Karpas-422 (cell line): Measurements from ENCODE around the gene LCE2A. TPM values are rescaled to one million over a fixed set of nuclear protein-coding genes. Genes with fewer than 3 reads are reported as not detected.
"Not testable (repeated sequence)": the region's sequence is repeated elsewhere in the genome, so short reads cannot be mapped to it uniquely, and the experiment has no call there.

ENCODE experiments used
- DNase-seq: peaks from one replicate; pipeline ENCODE4 v3.0.0-alpha.2; 2015
- H2AFZ ChIP-seq: fragments of 200-600 bp; sonication (generic); 2 replicates; pipeline ENCODE4 v1.6.1; 2014; ENCODE audit warnings: antibody characterized with exemption, low read length, mixed read lengths
- H3K27ac ChIP-seq: fragments of 200-600 bp; sonication (generic); 2 replicates; pipeline ENCODE4 v1.5.1; 2014; ENCODE audit warnings: mild to moderate bottlenecking, low read length, moderate library complexity
- H3K27me3 ChIP-seq: fragments of 200-600 bp; sonication (generic); 2 replicates; pipeline ENCODE4 v1.6.1; 2014; ENCODE audit warnings: low read length, mixed read lengths
- H3K36me3 ChIP-seq: fragments of 200-600 bp; sonication (generic); 2 replicates; pipeline ENCODE4 v1.6.1; 2014; ENCODE audit warnings: low read length, mixed read lengths; ENCODE audit not compliant: insufficient read depth
- H3K4me1 ChIP-seq: fragments of 200-600 bp; sonication (generic); 2 replicates; pipeline ENCODE4 v1.6.1; 2014; ENCODE audit warnings: mild to moderate bottlenecking, low read length, mixed read lengths
- H3K4me2 ChIP-seq: fragments of 200-600 bp; sonication (generic); 2 replicates; pipeline ENCODE4 v1.6.1; 2014; ENCODE audit warnings: low read length, low read depth, mild to moderate bottlenecking; ENCODE audit not compliant: poor library complexity, severe bottlenecking
- H3K4me3 ChIP-seq: fragments of 200-600 bp; sonication (generic); 2 replicates; pipeline ENCODE4 v1.5.1; 2014; ENCODE audit warnings: mild to moderate bottlenecking, antibody characterized with exemption, low read length, mixed read lengths
- H3K79me2 ChIP-seq: fragments of 200-600 bp; sonication (generic); 2 replicates; pipeline ENCODE4 v1.6.1; 2014; ENCODE audit warnings: mild to moderate bottlenecking, low read length, mixed read lengths
- H3K9ac ChIP-seq: fragments of 200-600 bp; sonication (generic); 2 replicates; pipeline ENCODE4 v1.6.0; 2014; ENCODE audit warnings: low read length
- H3K9me2 ChIP-seq: fragments of 200-600 bp; sonication (generic), shearing (Covaris generic); replicated peaks from 2 replicates; pipeline ENCODE4 v1.6.0; 2014; ENCODE audit warnings: mild to moderate bottlenecking, low read length, moderate library complexity; ENCODE audit not compliant: insufficient read depth
- H3K9me3 ChIP-seq: fragments of 300-700, 200-600 bp; sonication (generic); 2 replicates; pipeline ENCODE4 v1.6.1; 2014; ENCODE audit warnings: low read length, mixed read lengths
- H4K20me1 ChIP-seq: fragments of 200-600 bp; sonication (generic); 2 replicates; pipeline ENCODE4 v1.6.1; 2014; ENCODE audit warnings: mild to moderate bottlenecking, antibody characterized with exemption, low read length, low read depth; ENCODE audit not compliant: insufficient read depth
- total RNA-seq: library from RNA; depleted of rRNA; stranded (reverse); fragments of >200 nt; shearing (Covaris generic); gene quantifications from 2 replicates; pipeline ENCODE4 v1.2.3, GENCODE V29; 2014; ENCODE audit warnings: low replicate concordance

The LCE2A gene
- total RNA-seq, 1 experiment from 2014 or later = not detected

- Histone ChIP-seq H4K20me1 (no peaks in the 10 kb centered on the region), H3K9me2 (no peaks in the 10 kb centered on the region), H2AFZ (no peak overlapping the region), H3K9ac (no peak overlapping the region), H3K4me2 (no peak overlapping the region), H3K79me2 (no peaks in the 10 kb centered on the region), H3K4me3 (no peak overlapping the region), H3K27me3 (no peaks in the 10 kb centered on the region), H3K9me3 (no peaks in the 10 kb centered on the region), H3K4me1 (no peaks in the 10 kb centered on the region), H3K36me3 (no peaks in the 10 kb centered on the region), H3K27ac (no peak overlapping the region)
- no peak for DNase-seq
These were observed 25.1 kb upstream of the LCE2A start for GRCh38 chr1:152673016-152673415.

GRCh38 chr1:152674983-152675382 lies 23.2 kb upstream of the LCE2A start, which contains the start of gene LCE2C:
LCE2C (plus strand) TSS chr1:152675279; CDS start chr1:152676016, 737 bp downstream.
- not testable (repeated sequence) for H2AFZ ChIP-seq, H3K9me2 ChIP-seq, H3K4me2 ChIP-seq, DNase-seq, H3K27me3 ChIP-seq, H3K4me1 ChIP-seq, H3K27ac ChIP-seq, H4K20me1 ChIP-seq, H3K4me3 ChIP-seq, H3K9ac ChIP-seq, H3K79me2 ChIP-seq, H3K9me3 ChIP-seq, H3K36me3 ChIP-seq

GRCh38 chr1:152679459-152679858 lies 18.7 kb upstream of the LCE2A start:
- H3K9ac ChIP-seq = no peak overlapping the region
- no peaks in the 10 kb centered on the region for H3K79me2 ChIP-seq

GRCh38 chr1:152681616-152682015 lies 16.5 kb upstream of the LCE2A start:
- no peaks in the 10 kb centered on the region for H3K36me3 ChIP-seq

More at GRCh38 chr1:152679459-152679858, 18.7 kb upstream of the LCE2A start:
- no peak overlapping the region for H2AFZ ChIP-seq
- H3K9me2 ChIP-seq = no peaks in the 10 kb centered on the region
- no peaks in the 10 kb centered on the region for H3K36me3 ChIP-seq
- no peak overlapping the region for H3K4me3 ChIP-seq
- H3K27me3 ChIP-seq = no peaks in the 10 kb centered on the region
- no peak overlapping the region for H3K4me2 ChIP-seq
- H3K9me3 ChIP-seq = no peaks in the 10 kb centered on the region
- H4K20me1 ChIP-seq = no peaks in the 10 kb centered on the region
- no peaks in the 10 kb centered on the region for H3K4me1 ChIP-seq
- DNase-seq = no peak
- H3K27ac ChIP-seq = no peak overlapping the region

GRCh38 chr1:152683846-152684245 lies 14.3 kb upstream of the LCE2A start:
- H3K27ac ChIP-seq = no peak overlapping the region
- no peak overlapping the region for H3K4me3 ChIP-seq
- no peaks in the 10 kb centered on the region for H3K27me3 ChIP-seq
- no peaks in the 10 kb centered on the region for H4K20me1 ChIP-seq
- no peak overlapping the region for H2AFZ ChIP-seq
- H3K4me2 ChIP-seq = no peak overlapping the region
- no peaks in the 10 kb centered on the region for H3K9me3 ChIP-seq
- H3K9ac ChIP-seq = no peak overlapping the region
- H3K79me2 ChIP-seq = no peaks in the 10 kb centered on the region
- no peaks in the 10 kb centered on the region for H3K9me2 ChIP-seq
- no peaks in the 10 kb centered on the region for H3K36me3 ChIP-seq
- H3K4me1 ChIP-seq = no peaks in the 10 kb centered on the region
- DNase-seq = no peak

More at GRCh38 chr1:152681616-152682015, 16.5 kb upstream of the LCE2A start:
- no peak overlapping the region for H3K9ac ChIP-seq
- no peak overlapping the region for H3K27ac ChIP-seq
- H3K79me2 ChIP-seq = no peaks in the 10 kb centered on the region
- H3K4me1 ChIP-seq = no peaks in the 10 kb centered on the region
- DNase-seq = no peak
- H3K4me2 ChIP-seq = no peak overlapping the region
- H3K27me3 ChIP-seq = no peaks in the 10 kb centered on the region
- no peak overlapping the region for H2AFZ ChIP-seq
- H3K9me3 ChIP-seq = no peaks in the 10 kb centered on the region
- H4K20me1 ChIP-seq = no peaks in the 10 kb centered on the region
- H3K9me2 ChIP-seq = no peaks in the 10 kb centered on the region
- no peak overlapping the region for H3K4me3 ChIP-seq

- H3K4me3 ChIP-seq, H2AFZ ChIP-seq, H3K9ac ChIP-seq, H3K4me2 ChIP-seq, H3K9me3 ChIP-seq, H3K27me3 ChIP-seq, H3K79me2 ChIP-seq, H3K36me3 ChIP-seq, DNase-seq, H3K4me1 ChIP-seq, H3K9me2 ChIP-seq, H3K27ac ChIP-seq, H4K20me1 ChIP-seq: not testable (repeated sequence)
These were observed 12.3 kb upstream of the LCE2A start, which contains the start of gene LCE2B for GRCh38 chr1:152685823-152686222. LCE2B (plus strand) TSS chr1:152686123; CDS start chr1:152686844, 721 bp downstream.

- Histone ChIP-seq H3K4me3 (no peak overlapping the region), H3K79me2 (no peaks in the 10 kb centered on the region), H3K4me1 (no peaks in the 10 kb centered on the region), H3K27ac (no peak overlapping the region), H3K4me2 (no peak overlapping the region), H2AFZ (no peak overlapping the region), H3K9ac (no peak overlapping the region), H4K20me1 (no peaks in the 10 kb centered on the region), H3K9me2 (no peaks in the 10 kb centered on the region), H3K27me3 (no peaks in the 10 kb centered on the region), H3K36me3 (no peaks in the 10 kb centered on the region), H3K9me3 (no peaks in the 10 kb centered on the region)
- DNase-seq = no peak
These were observed 1.6 kb downstream of the LCE2A start for GRCh38 chr1:152699746-152700145.

GRCh38 chr1:152707860-152708259 lies 9.7 kb downstream of the LCE2A start, which contains the start of gene LCE4A:
LCE4A (plus strand) TSS chr1:152708160; CDS start chr1:152709076, 916 bp downstream.
- no peak for DNase-seq
- Histone ChIP-seq H3K4me1 (no peaks in the 10 kb centered on the region), H3K9ac (no peak within 1 kb of the TSS), H3K27me3 (no peaks in the 10 kb centered on the region), H3K4me3 (no peak within 1 kb of the TSS), H2AFZ (no peak within 1 kb of the TSS), H3K4me2 (no peak within 1 kb of the TSS), H3K79me2 (no peaks in the 10 kb centered on the region), H4K20me1 (no peaks in the 10 kb centered on the region), H3K27ac (no peak within 1 kb of the TSS), H3K9me2 (no peaks in the 10 kb centered on the region), H3K9me3 (no peaks in the 10 kb centered on the region), H3K36me3 (no peaks in the 10 kb centered on the region)

GRCh38 chr1:152718238-152718637 lies 20.1 kb downstream of the LCE2A start:
- no peak for DNase-seq
- H3K4me3 ChIP-seq = no peak overlapping the region
- H3K79me2 ChIP-seq = no peaks in the 10 kb centered on the region
- H3K9me2 ChIP-seq = no peaks in the 10 kb centered on the region
- no peak overlapping the region for H2AFZ ChIP-seq
- H3K4me1 ChIP-seq = no peaks in the 10 kb centered on the region
- no peak overlapping the region for H3K4me2 ChIP-seq
- no peaks in the 10 kb centered on the region for H3K27me3 ChIP-seq
- H3K27ac ChIP-seq = no peak overlapping the region
- H4K20me1 ChIP-seq = no peaks in the 10 kb centered on the region
- no peak overlapping the region for H3K9ac ChIP-seq
- no peaks in the 10 kb centered on the region for H3K9me3 ChIP-seq
- no peaks in the 10 kb centered on the region for H3K36me3 ChIP-seq
